ENCODE data around the gene AOPEP. TPM values are rescaled to one million over a fixed set of nuclear protein-coding genes. Genes with fewer than 3 reads are reported as not detected.

The AOPEP gene
- total and polyA plus RNA-seq, 9 of the 15 experiments (the other 6 are each of a cell fraction or from before 2014, with no cell fraction given), result 4.5 to 19.3 (median 13.5) TPM

DNA sequence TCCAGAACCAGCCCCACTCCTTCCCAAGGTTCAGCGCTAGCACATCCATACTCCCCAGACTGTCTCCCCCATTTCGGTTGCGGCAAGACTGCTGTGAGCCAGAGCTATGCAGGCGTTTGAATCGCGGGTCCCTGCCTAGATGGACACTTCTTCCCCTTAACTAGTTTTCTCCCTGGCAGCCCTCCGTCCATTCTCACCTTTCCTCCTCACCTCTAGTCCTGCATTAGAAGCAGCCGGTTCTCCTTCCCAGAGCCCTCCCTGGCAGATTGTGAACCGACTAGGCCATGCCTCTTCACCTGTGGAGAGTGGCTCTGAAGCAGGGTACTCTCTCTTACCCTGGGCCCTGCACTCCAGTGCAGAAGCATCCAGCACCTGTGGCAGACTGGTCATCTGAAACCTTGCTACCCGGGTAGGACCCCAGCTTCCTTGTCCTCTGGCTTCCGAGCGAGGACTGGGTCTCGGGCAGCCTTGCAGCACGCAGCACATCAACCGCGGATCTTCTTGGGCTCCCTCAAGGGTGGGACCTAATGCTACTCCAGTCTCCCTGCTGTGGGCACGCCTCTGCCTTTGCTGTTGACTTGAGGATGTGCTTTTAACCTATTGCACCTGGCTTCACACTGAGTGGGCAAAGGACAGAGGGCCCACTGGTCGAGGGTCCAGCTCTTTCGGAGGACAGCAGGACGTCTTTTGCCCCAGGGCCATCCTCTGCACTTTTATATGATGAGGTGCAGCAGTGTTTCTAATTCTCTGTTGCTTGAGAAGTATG lies 183.6 kb downstream of the AOPEP start:
- Histone ChIP-seq H3K36me3 (ENCODE audit: control insufficient read depth, insufficient read depth, low read length) (no peaks in the 10 kb centered on the region), H3K9me3 (replicated peaks; ENCODE audit: control insufficient read depth, insufficient read depth, low read depth, low read length) (no peaks in the 10 kb centered on the region), H2AFZ (ENCODE audit: low read depth, low read length) (no peak overlapping the region), H3K4me3 (no peak overlapping the region), H3K4me1 (replicated peaks in 1 of 2; ENCODE audit: control insufficient read depth in 2 of 2, insufficient read depth in 2 of 2, low read length in 2 of 2) (peaks cover 0 to 7% of the 10 kb centered on the region in 2 experiments; a peak in 3 of 5 replicates), H4K20me1 (replicated peaks; ENCODE audit: control insufficient read depth, insufficient read depth, low read length) (no peaks in the 10 kb centered on the region), H3K9me1 (ENCODE audit: control insufficient read depth, insufficient read depth, low read length) (no peaks in the 10 kb centered on the region), H3K79me2 (ENCODE audit: control insufficient read depth, insufficient read depth, low read length) (no peaks in the 10 kb centered on the region), H3K9ac (ENCODE audit: insufficient read depth in 1 of 2, low read depth in 2 of 2, low read length in 2 of 2) (no peak overlapping the region), H3K27me3 (ENCODE audit: control insufficient read depth in 2 of 2, insufficient read depth in 2 of 2, low read length in 2 of 2) (no peaks in the 10 kb centered on the region), H3K27ac (ENCODE audit: extremely low read depth, low read depth, low read length) (no peak overlapping the region), H3K4me2 (ENCODE audit: insufficient read depth, low read length) (no peak overlapping the region)
- intact Hi-C loops (cut with micrococcal nuclease) (no loop called here), in situ Hi-C loops (cut with MboI) (no loop called here)
- DNase-seq (ENCODE audit: extremely low read depth in 1 of 4, low spot score in 3 of 4) (no peak), FAIRE-seq (no peak), ATAC-seq (no peak)
- no peak for TF ChIP-seq RHOXF2B (CRISPR knock-in tag; conservative IDR thresholded peaks at IDR 0.05)
- 0 out of 2 replicates have a peak, but pooled peaks have one; percentile 1 for TF ChIP-seq USF2 (CRISPR knock-in tag; IDR thresholded peaks at IDR 0.05)
- ChIA-PET CTCF (ENCODE audit: low intra/inter-chr PET ratio) (no interaction called here), POLR2A (interaction anchor here (0.7 kb wide), 1 partner anchor 58 kb away, joined by 3 read pairs; no protein-coding TSS in a partner anchor)
- BruUV-seq (replicated peaks), result no TSS peak
- WGBS (ENCODE audit: insufficient coverage, low coverage, missing lambda C conversion rate), result 69% methylated on average over 19 of the region's 20 CpGs

DNA sequence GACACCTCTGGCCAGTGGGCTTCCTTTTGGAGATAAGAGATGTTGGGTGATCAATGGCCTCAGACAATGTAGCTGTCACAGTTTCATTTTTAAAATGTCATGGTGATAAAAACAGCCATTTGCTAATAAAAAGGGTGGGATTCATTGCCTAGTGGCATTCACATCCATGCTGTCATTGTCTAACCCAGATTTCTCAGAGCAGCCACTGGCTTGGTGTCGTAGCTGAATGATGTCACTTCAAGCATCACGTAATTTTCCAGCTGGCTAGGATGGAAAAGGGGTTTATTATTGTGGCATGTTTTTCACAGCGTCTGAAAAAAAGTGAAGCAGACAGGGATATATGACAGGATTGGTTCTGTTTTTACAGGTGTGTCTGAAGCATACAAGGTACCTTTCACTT lies 184.7 kb downstream of the AOPEP start:
- H3K79me2 ChIP-seq (ENCODE audit: control insufficient read depth, insufficient read depth, low read length), result no peaks in the 10 kb centered on the region
- no peak overlapping the region for H3K4me3 ChIP-seq
- no peaks in the 10 kb centered on the region for H3K9me1 ChIP-seq (ENCODE audit: control insufficient read depth, insufficient read depth, low read length)
- no TSS peak for BruUV-seq (replicated peaks)
- ATAC-seq (no peak), FAIRE-seq (no peak), DNase-seq (ENCODE audit: extremely low read depth in 1 of 4, low spot score in 3 of 4) (no peak)
- ChIA-PET POLR2A (no interaction called here), CTCF (ENCODE audit: low intra/inter-chr PET ratio) (no interaction called here)
- H3K4me2 ChIP-seq (ENCODE audit: insufficient read depth, low read length), result no peak overlapping the region
- H3K9ac ChIP-seq (ENCODE audit: insufficient read depth in 1 of 2, low read depth in 2 of 2, low read length in 2 of 2), result no peak overlapping the region
- intact Hi-C loops (cut with micrococcal nuclease), result no loop called here
- no peaks in the 10 kb centered on the region for H3K36me3 ChIP-seq (ENCODE audit: control insufficient read depth, insufficient read depth, low read length)
- no peaks in the 10 kb centered on the region for H3K9me3 ChIP-seq (replicated peaks; ENCODE audit: control insufficient read depth, insufficient read depth, low read depth, low read length)
- WGBS (ENCODE audit: insufficient coverage, low coverage, missing lambda C conversion rate), result 52% methylated on average over 3 of the region's 3 CpGs
- H3K4me1 ChIP-seq (replicated peaks in 1 of 2; ENCODE audit: control insufficient read depth in 2 of 2, insufficient read depth in 2 of 2, low read length in 2 of 2), result peaks cover 0 to 7% of the 10 kb centered on the region in 2 experiments; a peak in 3 of 5 replicates
- no peaks in the 10 kb centered on the region for H3K27me3 ChIP-seq (ENCODE audit: control insufficient read depth in 2 of 2, insufficient read depth in 2 of 2, low read length in 2 of 2)
- no peak overlapping the region for H3K27ac ChIP-seq (ENCODE audit: extremely low read depth, low read depth, low read length)
- no peaks in the 10 kb centered on the region for H4K20me1 ChIP-seq (replicated peaks; ENCODE audit: control insufficient read depth, insufficient read depth, low read length)
- in situ Hi-C loops (cut with MboI), result no loop called here
- H2AFZ ChIP-seq (ENCODE audit: low read depth, low read length), result no peak overlapping the region
- TF ChIP-seq E2F4 (CRISPR knock-in tag; IDR thresholded peaks at IDR 0.05; ENCODE audit: low read depth), result no peak
- no peak for TF ChIP-seq YBX1 (IDR thresholded peaks at IDR 0.05)
- TF ChIP-seq CHD4 (IDR thresholded peaks at IDR 0.05; ENCODE audit: insufficient read depth, insufficient replicate concordance, low read depth, low read length, poor library complexity, severe bottlenecking), result no peak
- TF ChIP-seq CEBPG (CRISPR knock-in tag; IDR thresholded peaks at IDR 0.05), result no peak
- no peak for TF ChIP-seq CEBPG (tag; conservative IDR thresholded peaks at IDR 0.05 in 1 of 2, IDR thresholded peaks at IDR 0.05 in 1 of 2)
- no peak for TF ChIP-seq ZNF23 (CRISPR knock-in tag; IDR thresholded peaks at IDR 0.05)
- no peak for TF ChIP-seq RUNX1 (IDR thresholded peaks at IDR 0.05; ENCODE audit: low read depth)
- TF ChIP-seq ZNF324 (CRISPR knock-in tag; IDR thresholded peaks at IDR 0.05), result no peak
- TF ChIP-seq RNF2 (IDR thresholded peaks at IDR 0.05), result no peak
- no peak for TF ChIP-seq MTA1 (IDR thresholded peaks at IDR 0.05; ENCODE audit: borderline replicate concordance)
- TF ChIP-seq TBL1XR1 (IDR thresholded peaks at IDR 0.05; ENCODE audit: low read length in 2 of 2), result no peak
- no peak for TF ChIP-seq NUFIP1 (IDR thresholded peaks at IDR 0.05; ENCODE audit: partially characterized antibody)
- TF ChIP-seq PHB2 (IDR thresholded peaks at IDR 0.05; ENCODE audit: low read depth), result no peak
- no peak for TF ChIP-seq DACH1 (IDR thresholded peaks at IDR 0.05; ENCODE audit: partially characterized antibody)

Measured in K562 (cell line).